Ammon's horn (tissue), 1 donor: ENCODE results near the gene ULK1.

ENCODE experiments used
- DNase-seq: peaks from one replicate; pipeline ENCODE4 v3.0.0-alpha.2; 2016; ENCODE audit warnings: low spot score

The ULK1 gene

GRCh38 chr12:131892711-131893604 lies 1.5 kb upstream of the ULK1 start:
- DNase-seq, result no peak

GRCh38 chr12:131893605-131894312 lies 663 bp upstream of the ULK1 start:
- no peak for DNase-seq

- DNase-seq, result no peak
Observed at GRCh38 chr12:131894981-131895639, 688 bp downstream of the ULK1 start.

- no peak for DNase-seq
Observed at GRCh38 chr12:131895640-131896079, 1.2 kb downstream of the ULK1 start.

- DNase-seq, result peak; percentile 84
Observed at GRCh38 chr12:131896080-131896810, 1.8 kb downstream of the ULK1 start.

- peak; percentile 88 for DNase-seq
Observed at GRCh38 chr12:131896811-131897270, 2.4 kb downstream of the ULK1 start.

- DNase-seq, result no peak
Observed at GRCh38 chr12:131897276-131897675, 2.9 kb downstream of the ULK1 start.

GRCh38 chr12:131897875-131898274 lies 3.5 kb downstream of the ULK1 start:
- DNase-seq, result peak; percentile 3

GRCh38 chr12:131900397-131900796 lies 6.0 kb downstream of the ULK1 start:
- no peak for DNase-seq

GRCh38 chr12:131901431-131902331 lies 7.3 kb downstream of the ULK1 start:
- no peak for DNase-seq

- no peak for DNase-seq
Observed at GRCh38 chr12:131902332-131903241, 8.2 kb downstream of the ULK1 start.

- no peak for DNase-seq
Observed at GRCh38 chr12:131903270-131904255, 9.1 kb downstream of the ULK1 start.

GRCh38 chr12:131904346-131904745 lies 9.9 kb downstream of the ULK1 start:
- DNase-seq, result no peak

- DNase-seq, result no peak
Observed at GRCh38 chr12:131905081-131905629, 10.7 kb downstream of the ULK1 start.

- DNase-seq, result no peak
Observed at GRCh38 chr12:131905630-131906091, 11.2 kb downstream of the ULK1 start.

GRCh38 chr12:131907379-131908091 lies 13.1 kb downstream of the ULK1 start:
- no peak for DNase-seq
